SHP77 (cell line): ENCODE measurements around the gene RAB6B.

Experiments used
- DNase-seq, 2 experiments: peaks; one replicate each; lab custom pipeline; 2025; lab: John Stamatoyannopoulos, UW

The RAB6B gene

DNA sequence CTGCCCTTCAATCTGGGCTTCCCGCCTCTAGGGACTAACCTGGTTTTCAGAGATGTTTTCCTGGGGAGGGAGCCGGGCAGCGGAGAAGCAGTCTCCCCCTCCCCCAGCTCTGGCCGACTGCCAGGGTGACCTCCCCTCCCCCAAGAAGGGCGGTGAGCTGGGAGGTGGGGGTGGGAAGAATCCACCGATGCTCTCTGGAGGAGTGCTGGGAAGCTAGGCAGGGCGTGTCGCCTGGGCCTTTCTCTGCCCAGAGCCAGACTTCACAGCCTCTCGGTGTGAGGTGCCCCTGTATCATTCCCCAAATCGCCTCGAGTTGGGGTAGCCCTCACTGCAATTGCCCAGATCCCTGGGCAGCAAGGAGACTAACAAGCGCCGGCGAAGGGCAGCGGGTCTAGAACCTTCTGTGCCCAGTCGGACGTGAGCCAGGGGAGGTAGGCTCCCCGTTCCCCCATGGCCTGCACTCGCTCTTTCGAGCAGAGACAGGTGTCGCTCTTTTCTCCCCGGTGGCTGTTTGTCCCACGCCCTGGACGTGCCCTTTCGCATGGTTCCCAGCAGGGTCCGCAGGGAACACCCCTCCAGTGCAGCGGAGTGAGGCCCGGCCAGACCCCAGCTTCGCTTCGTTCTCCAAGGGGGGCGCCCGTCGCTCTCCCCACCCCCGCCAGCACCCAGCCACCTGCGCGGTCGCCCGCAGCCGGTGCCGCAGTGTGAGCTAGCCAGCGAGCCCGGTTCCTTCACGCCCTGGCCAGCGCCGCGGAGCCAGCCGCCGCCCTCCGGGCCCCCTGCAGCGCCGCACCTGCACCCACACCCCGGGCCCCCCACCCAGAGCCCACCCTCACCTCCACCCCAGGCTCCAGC is 1.1 kb downstream of the RAB6B start:
- DNase-seq, result no peak

DNA sequence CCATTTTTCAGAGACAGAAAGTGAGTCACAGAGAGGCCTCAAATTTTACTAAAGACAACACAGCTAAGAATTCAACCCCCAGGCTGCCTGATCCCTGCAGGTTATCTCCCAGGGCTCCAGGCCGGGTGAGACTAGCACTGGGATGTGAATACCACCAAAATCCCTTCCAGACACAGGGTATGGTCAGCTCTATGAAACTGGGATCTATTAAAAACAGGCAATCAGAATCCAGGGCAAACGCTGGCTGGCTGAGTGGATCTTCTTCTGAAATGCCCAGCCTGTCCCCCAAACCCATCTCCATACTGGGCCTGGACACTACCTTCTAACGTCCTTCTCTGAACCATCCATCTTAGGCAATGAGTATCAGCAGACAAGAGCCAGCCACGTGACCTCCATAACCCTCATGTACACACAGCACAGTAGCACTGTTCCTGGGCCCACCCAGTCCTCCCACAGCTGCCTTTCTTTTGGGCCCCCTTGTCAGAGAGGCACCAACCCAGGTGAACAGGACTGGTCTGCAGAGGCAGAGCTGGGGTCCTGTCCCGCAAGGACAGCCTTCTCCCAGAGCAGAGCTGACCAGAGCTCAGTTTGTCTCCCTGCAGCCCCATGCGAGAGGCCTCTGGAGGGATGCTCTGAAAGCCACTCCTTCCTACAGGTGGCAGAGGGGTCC is 1.9 kb downstream of the RAB6B start:
- DNase-seq, result no peak

DNA sequence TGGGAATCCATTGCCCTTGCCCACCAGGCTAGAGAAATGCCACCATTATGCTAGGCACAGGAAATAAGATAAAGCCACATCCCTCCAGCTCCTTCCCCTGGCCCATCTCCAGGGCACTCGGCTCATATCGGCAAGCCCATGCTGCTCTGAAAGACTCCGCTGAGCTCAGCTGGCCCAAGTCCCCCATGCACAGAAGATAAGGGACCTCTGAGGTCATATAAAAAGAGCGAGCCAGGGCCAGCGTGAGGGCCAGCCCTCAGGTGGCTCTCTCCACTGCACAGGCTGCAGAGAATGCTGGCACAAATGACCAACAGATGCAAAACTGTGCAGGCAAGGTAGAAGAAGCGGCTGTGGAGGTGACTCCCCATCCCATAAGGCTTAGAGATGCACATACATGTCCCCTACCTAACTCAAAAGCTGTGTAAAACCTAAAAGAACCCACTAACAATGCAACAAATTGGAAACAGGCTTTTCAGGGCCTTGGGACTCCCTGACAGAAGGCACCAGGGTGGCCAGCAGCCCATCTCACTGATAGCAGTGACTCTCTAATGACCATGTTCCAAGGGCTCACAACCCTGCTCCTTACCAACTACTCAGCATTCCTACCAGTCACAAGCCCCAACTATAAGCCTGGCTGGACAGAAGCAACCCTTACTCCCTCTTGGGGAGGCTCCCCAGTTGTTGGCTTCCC is 3.0 kb downstream of the RAB6B start:
- no peak for DNase-seq

- no peak for DNase-seq
Observed at GRCh38 chr3:133891662-133892378, 3.9 kb downstream of the RAB6B start.

- no peak for DNase-seq
Observed at GRCh38 chr3:133890972-133891644, 4.6 kb downstream of the RAB6B start.

DNA sequence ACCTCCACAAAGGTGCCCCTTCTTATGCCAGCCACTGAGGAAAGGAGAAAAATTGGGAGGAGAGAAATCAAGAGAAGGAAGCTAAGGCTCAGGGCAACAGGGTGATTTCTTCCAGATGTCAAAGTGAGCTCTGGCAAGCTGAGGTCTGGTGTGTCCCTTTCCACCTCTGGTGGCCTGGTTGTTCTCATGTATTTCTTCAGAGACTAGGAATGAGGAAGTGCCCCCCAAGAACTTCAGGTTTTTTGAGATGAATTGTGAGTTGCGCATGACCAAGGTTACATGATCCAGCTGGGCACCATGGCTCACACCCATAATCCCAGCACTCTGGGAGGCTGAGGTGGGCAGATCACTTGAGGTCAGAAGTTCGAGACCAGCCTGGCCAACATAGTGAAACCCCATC is 5.6 kb downstream of the RAB6B start:
- DNase-seq, result no peak

GRCh38 chr3:133888726-133889340 is 6.8 kb downstream of the RAB6B start:
- no peak for DNase-seq

DNA sequence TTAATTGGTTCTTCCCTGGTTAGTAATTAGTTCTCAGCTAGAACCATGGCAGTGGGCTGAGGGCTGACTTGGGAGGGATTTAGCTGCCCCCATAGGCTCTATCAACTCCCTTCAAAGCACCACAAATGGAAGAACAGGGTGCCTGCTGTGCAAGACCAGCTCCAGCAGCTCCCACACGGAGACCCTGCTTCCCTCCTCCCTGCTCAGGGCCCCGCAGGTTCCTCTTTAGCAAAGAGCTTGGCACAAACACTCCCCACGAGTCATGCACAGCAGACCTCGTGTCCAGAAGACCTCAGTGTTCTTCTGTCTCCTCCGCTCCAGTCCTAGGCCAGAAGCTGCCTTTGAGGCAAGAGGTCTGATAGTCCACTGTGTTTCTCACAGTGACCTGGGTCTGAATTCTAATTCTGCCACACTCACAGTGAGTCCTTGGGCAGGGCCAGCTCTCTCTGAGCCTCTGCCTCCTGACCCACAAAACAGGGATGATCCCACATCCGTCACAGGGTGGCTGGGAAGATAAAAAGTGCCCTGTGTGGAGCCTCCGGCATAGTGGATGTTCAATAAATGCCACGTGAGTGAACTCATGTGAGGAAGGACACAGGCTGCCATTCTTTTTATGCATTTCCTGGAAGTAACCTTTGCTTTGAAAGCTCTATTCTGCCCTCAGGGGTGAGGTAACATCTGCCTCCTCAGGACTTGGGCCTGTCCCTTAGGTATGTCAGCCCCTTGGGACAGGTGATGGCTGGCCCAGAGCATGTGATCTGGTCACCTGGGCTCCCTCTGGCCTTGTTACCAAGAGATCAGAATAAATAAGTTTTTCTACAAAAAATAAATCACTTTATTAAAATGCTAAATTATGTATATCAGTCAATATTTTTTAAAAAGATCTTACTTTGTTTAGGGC is 7.6 kb downstream of the RAB6B start:
- DNase-seq, result no peak

GRCh38 chr3:133887074-133887802 is 8.4 kb downstream of the RAB6B start:
- no peak for DNase-seq

DNA sequence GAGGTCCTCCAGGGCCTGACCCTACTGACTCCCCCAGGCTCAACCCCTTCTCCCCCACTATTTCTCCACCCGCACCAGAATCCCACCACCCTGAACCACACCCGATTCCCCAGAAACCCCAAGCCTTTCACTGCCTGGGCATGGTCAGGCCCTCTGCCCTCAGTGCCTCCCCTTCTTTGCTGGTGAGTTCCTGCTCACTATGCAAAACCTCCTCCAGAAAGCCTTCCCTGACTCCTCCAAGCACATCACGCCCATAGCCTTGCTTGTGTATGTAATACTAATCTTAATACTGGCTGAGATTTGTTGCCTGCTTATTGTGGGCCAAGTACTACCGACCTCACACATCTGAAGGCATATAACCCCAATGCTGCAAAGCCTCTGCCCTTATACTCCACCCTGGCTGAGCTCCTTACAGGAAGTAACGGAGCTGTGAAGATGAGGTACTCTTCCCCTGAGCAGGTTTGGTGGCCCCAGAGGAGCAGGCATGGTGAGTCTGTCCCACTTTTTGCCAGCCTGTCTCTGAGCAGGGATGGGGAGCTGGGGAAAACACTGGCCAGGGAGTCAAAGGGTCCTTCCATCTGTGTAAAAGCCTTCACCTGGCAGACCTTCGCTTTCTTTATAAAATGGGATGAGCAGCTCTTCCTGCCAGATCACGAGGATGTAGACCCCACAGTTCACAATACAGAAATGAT is 9.5 kb downstream of the RAB6B start:
- no peak for DNase-seq

GRCh38 chr3:133884887-133885711 is 10.6 kb downstream of the RAB6B start:
- DNase-seq, result no peak

DNA sequence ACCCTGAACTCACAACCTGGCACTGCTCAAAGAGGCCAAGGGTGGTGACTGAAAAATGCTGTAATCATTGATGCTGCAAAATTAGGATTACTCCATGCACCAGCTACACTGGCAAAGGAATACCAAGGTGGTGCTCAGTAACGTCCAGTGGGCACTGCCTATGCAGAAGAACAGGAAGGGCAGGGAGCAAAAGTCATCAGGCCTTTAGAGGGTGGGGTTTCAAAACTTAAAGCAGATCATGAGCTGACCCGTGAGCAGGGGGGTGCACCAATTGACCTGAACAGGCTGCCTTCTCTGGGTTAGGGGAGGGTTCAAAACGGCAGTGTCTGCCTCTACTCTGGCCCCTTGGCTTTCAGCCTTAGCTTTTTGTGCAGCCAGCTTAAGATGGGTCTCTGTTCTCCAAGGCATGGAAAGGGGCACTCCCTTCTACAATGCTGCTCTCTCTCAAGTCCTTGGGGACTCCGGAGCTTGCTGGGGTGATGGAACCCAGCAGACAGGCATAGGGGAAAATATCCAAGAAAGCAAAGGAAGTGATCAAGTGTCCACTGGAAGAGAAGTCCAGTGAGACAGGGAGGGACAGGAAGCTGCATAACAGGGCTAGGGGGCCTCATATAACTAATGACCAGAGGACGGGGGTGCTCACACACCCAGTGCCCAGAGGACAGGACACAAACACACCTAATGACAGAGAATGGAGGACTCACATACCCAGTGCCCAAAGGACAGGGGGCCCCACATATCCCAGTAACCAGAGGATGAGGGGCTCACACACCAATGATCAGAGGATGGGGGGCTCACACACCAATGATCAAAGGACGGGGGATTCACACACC is 11.4 kb downstream of the RAB6B start:
- no peak for DNase-seq

GRCh38 chr3:133883641-133884040 is 12.0 kb downstream of the RAB6B start:
- DNase-seq, result no peak

DNA sequence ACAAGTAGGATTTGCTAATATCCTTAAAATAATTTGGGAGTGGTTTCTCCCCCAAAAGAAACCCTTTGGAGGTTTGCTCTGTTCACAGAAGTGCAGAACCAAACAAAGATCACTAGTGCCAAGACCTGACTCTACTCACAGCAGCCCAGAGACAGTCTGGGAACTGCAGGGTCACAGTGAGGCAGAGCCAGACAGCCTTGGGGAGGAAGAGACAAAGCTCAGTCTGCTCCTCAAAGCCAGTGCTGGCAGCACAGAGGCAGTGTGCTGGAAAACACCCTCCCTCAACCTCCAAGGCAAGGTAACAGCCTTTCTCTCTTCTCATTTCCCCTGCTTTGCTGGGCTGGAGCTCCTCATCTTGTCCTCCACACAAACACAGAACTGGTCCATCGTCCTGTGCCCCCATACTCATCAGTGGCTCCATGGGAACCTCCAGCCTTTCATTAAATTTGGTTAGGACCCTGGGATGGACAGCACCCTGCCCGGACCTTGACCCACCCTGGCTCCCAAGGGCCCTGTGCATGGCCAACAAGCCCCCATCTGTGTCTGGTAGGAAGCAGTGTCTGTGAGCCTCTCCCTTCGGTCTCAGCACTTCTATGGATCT is 12.6 kb downstream of the RAB6B start:
- DNase-seq, result no peak

DNA sequence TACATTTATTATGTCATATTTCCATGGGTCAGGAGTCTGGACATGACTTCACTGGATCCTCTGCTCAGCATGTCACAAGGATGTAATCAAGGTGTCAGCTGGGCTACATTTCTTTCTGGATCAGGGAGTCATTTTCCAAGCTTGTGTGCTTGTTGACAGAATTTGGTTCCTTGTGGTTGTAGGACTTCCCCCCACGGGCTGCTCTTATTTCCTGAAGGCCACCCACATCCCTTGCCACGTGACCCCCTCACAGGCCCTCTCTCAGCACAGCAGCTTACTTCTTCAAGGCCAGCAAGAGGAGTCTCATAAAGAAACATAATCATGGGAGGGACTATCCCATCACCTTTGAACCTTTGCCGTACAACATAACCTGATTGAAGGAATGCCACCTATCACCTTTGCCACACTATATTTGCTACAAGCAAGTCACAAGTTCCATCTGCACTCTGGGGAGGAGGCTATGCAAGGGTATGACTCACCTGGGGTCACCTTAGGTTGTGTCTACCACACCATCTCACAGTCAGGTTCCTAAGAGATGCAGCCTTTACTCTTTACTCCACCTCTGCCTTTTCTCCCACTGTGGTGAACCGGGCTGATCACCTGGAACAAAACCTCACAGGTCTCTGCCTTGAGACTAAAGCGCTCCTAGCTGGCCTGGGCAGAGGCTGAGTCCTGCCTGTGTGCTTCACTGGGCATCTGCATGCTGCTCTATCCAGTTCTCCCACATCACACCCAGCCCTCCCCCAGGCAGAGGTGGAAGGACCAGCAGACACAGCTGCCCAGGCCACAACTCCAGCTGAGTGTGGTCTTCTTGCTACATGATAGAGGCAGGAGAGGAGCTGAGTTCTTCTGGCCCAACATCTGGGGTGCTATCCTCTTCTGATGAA is 13.5 kb downstream of the RAB6B start:
- DNase-seq, result no peak

GRCh38 chr3:133881492-133881891 is 14.2 kb downstream of the RAB6B start:
- no peak for DNase-seq
